IPS-20b (cell line): ENCODE data around the gene ZNF200.

Source experiments
- H3K27ac ChIP-seq: one replicate; pipeline ENCODE4 v1.5.1; 2013; ENCODE audit warnings: low read length
- H3K27me3 ChIP-seq: 2 replicates; pipeline ENCODE4 v1.6.1; 2013; ENCODE audit warnings: mild to moderate bottlenecking, low read length, inconsistent platforms; ENCODE audit not compliant: insufficient read depth
- H3K36me3 ChIP-seq: 2 replicates; pipeline ENCODE4 v1.6.1; 2013; ENCODE audit warnings: low read depth, mild to moderate bottlenecking, inconsistent platforms, low read length, moderate library complexity; ENCODE audit not compliant: insufficient read depth
- H3K4me1 ChIP-seq: 2 replicates; pipeline ENCODE4 v1.6.1; 2013; ENCODE audit warnings: mild to moderate bottlenecking, control low read depth, inconsistent platforms, low read length, moderate library complexity; ENCODE audit not compliant: insufficient read depth
- H3K4me3 ChIP-seq: 2 replicates; pipeline ENCODE4 v1.5.1; 2013; ENCODE audit warnings: mild to moderate bottlenecking, low read length, inconsistent platforms
- H3K9ac ChIP-seq: 2 replicates; pipeline ENCODE4 v1.6.1; 2013; ENCODE audit warnings: low read depth, mild to moderate bottlenecking, inconsistent platforms, low read length, moderate library complexity
- H3K9me3 ChIP-seq: 2 replicates; pipeline ENCODE4 v1.6.1; 2013; ENCODE audit warnings: mild to moderate bottlenecking, low read depth, low read length, inconsistent platforms; ENCODE audit not compliant: insufficient read depth

ZNF200 gene

DNA sequence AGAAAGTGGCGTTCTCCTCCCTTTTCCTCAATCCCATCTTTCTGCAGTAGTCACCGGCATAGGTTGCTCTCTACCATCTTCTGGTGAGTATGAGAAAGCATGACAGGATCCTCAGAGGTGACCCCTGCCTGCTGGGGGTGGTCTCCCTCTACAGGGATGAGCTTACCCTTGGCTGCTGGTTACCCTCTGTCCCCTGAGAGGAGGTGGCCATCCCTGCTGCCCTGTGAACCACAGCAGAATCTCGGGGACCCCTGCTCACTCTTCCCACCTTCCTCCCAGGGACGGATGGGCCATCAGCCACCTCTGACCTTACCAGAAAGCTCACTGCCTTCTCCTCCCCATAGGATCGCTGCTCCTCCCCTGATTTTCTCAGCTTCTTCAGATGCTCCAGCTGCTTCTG is 13.6 kb upstream of the ZNF200 start:
- Histone ChIP-seq H3K27me3 (no peaks in the 10 kb centered on the region), H3K9me3 (peaks cover 24% of the 10 kb centered on the region), H3K4me3 (no peak overlapping the region), H3K9ac (no peak overlapping the region), H3K36me3 (no peaks in the 10 kb centered on the region), H3K4me1 (no peaks in the 10 kb centered on the region), H3K27ac (no peak overlapping the region)

- Histone ChIP-seq H3K4me3 (no peak overlapping the region), H3K36me3 (no peaks in the 10 kb centered on the region), H3K9me3 (peaks cover 24% of the 10 kb centered on the region; the same call in 1 of the 2 replicates), H3K9ac (no peak overlapping the region), H3K27ac (no peak overlapping the region), H3K4me1 (no peaks in the 10 kb centered on the region), H3K27me3 (no peaks in the 10 kb centered on the region)
These were observed 11.9 kb upstream of the ZNF200 start for GRCh38 chr16:3246876-3247275.

- no peaks in the 10 kb centered on the region for H3K27me3 ChIP-seq
These were observed 11.0 kb upstream of the ZNF200 start for GRCh38 chr16:3246002-3246401.

DNA sequence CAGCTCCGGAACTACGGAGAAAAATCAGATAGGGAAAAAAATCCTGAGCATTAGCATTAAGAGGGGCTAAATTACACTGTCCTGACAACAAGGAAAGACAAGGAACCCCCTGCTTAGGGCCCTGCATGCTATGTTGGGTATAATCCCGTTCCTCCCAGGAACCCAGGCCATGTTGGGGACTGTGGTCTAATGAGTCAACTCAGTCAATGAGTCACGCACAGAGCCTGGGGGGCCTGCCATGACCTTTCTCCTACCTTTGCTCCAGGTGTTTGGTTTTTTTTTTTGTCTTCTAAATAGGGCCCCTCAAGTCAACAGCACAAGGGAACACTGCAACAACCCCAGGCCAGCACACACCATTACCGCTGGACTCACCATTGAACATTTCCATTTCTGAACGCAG is 8.9 kb upstream of the ZNF200 start:
- no peaks in the 10 kb centered on the region for H3K4me1 ChIP-seq
- H3K27me3 ChIP-seq, result no peaks in the 10 kb centered on the region
- no peak overlapping the region for H3K27ac ChIP-seq
- no peaks in the 10 kb centered on the region for H3K36me3 ChIP-seq
- peaks cover 32% of the 10 kb centered on the region; the same call in 1 of the 2 replicates for H3K9me3 ChIP-seq
- no peak overlapping the region for H3K4me3 ChIP-seq
- no peak overlapping the region for H3K9ac ChIP-seq

More at GRCh38 chr16:3246002-3246401, 11.0 kb upstream of the ZNF200 start:
- no peak overlapping the region for H3K27ac ChIP-seq
- H3K9ac ChIP-seq, result no peak overlapping the region
- peaks cover 24% of the 10 kb centered on the region; the same call in 1 of the 2 replicates for H3K9me3 ChIP-seq
- no peaks in the 10 kb centered on the region for H3K4me1 ChIP-seq
- no peaks in the 10 kb centered on the region for H3K36me3 ChIP-seq
- H3K4me3 ChIP-seq, result no peak overlapping the region

- no peak overlapping the region for H3K9ac ChIP-seq
- H3K9me3 ChIP-seq, result peaks cover 32% of the 10 kb centered on the region; the same call in 1 of the 2 replicates
- no peaks in the 10 kb centered on the region for H3K4me1 ChIP-seq
- H3K36me3 ChIP-seq, result no peaks in the 10 kb centered on the region
- H3K27ac ChIP-seq, result no peak overlapping the region
- no peaks in the 10 kb centered on the region for H3K27me3 ChIP-seq
- H3K4me3 ChIP-seq, result no peak overlapping the region
These were observed 7.8 kb upstream of the ZNF200 start for GRCh38 chr16:3242709-3243108.

- H3K4me1 ChIP-seq, result no peaks in the 10 kb centered on the region
- H3K27ac ChIP-seq, result no peak overlapping the region
- H3K36me3 ChIP-seq, result no peaks in the 10 kb centered on the region
- no peak overlapping the region for H3K9ac ChIP-seq
- peaks cover 30% of the 10 kb centered on the region; the same call in 1 of the 2 replicates for H3K9me3 ChIP-seq
- H3K4me3 ChIP-seq, result no peak overlapping the region
- H3K27me3 ChIP-seq, result no peaks in the 10 kb centered on the region
These were observed 6.8 kb upstream of the ZNF200 start for GRCh38 chr16:3241761-3242160.

GRCh38 chr16:3235856-3236669 is 1.1 kb upstream of the ZNF200 start:
- Histone ChIP-seq H3K4me3 (no peak overlapping the region), H3K36me3 (peaks cover 17% of the 10 kb centered on the region), H3K27ac (no peak overlapping the region), H3K9me3 (peaks cover 24% of the 10 kb centered on the region), H3K4me1 (no peaks in the 10 kb centered on the region), H3K9ac (no peak overlapping the region), H3K27me3 (no peaks in the 10 kb centered on the region)

GRCh38 chr16:3234543-3234856 is 458 bp downstream of the ZNF200 start:
- Histone ChIP-seq H3K4me3 (peak overlapping the region; percentile 99), H3K9ac (peak overlapping the region; percentile 91), H3K27ac (peak overlapping the region; percentile 56), H3K9me3 (peaks cover 24% of the 10 kb centered on the region), H3K36me3 (peaks cover 31% of the 10 kb centered on the region), H3K27me3 (no peaks in the 10 kb centered on the region), H3K4me1 (no peaks in the 10 kb centered on the region)

DNA sequence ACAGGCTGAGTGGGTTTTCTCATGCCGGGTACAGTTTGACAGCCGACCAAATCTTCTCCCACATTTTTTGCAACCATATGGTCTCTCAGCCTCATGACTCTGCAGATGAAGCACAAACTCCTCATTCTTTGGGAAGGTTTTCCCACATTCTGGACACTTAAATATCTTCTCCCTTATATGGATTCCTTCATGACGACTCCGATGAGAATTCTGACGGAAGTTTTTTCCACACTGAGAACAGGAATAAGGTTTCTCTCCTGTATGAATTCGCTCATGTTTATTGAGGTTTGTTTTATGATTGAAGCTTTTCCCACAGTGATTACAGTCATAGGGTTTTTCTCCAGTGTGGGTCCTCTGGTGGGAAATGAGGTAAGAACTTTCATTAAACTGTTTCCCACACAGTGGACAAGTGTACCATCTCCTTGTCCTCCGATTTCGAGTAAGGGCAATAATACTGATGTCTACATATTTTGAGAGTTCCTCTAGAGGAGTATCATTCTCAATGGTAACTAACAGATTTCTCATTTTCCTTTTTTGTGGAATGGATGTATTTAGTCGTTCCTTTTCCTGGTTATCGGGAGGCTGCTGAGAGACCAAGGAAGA is 10.9 kb downstream of the ZNF200 start:
- Histone ChIP-seq H3K4me3 (peak overlapping the region; percentile 35; the same call in 1 of the 2 replicates), H3K4me1 (no peaks in the 10 kb centered on the region), H3K9ac (no peak overlapping the region), H3K9me3 (peaks cover 80% of the 10 kb centered on the region), H3K36me3 (peaks cover 61% of the 10 kb centered on the region), H3K27me3 (no peaks in the 10 kb centered on the region), H3K27ac (no peak overlapping the region)

DNA sequence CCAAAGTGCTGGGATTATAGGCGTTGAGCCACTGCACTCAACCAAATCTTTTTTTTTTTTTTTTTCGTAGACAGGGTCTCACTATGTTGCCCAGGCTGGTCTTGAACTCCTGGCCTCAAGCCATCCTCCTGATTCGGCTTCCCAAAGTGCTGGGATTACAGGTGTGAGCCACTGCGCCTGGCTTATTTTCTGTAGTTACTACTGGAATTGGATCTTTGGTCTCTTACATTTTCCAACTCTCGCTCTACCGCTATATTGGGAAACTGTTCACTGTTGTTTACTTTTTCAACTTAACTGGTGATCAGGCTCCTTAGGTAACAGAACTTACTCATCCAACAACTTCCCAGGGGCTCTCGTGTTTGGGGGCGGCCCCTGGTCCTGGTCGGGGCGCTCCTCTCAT is 14.1 kb downstream of the ZNF200 start:
- peaks cover 72% of the 10 kb centered on the region for H3K9me3 ChIP-seq
- no peak overlapping the region for H3K4me3 ChIP-seq
- H3K4me1 ChIP-seq, result no peaks in the 10 kb centered on the region
- no peaks in the 10 kb centered on the region for H3K27me3 ChIP-seq
- no peak overlapping the region for H3K9ac ChIP-seq
- H3K27ac ChIP-seq, result no peak overlapping the region
- peaks cover 31% of the 10 kb centered on the region for H3K36me3 ChIP-seq

GRCh38 chr16:3216263-3216640 is 18.7 kb downstream of the ZNF200 start:
- Histone ChIP-seq H3K9me3 (peaks cover 40% of the 10 kb centered on the region), H3K27me3 (no peaks in the 10 kb centered on the region), H3K36me3 (no peaks in the 10 kb centered on the region), H3K4me3 (no peak overlapping the region), H3K4me1 (no peaks in the 10 kb centered on the region), H3K27ac (no peak overlapping the region), H3K9ac (no peak overlapping the region)

DNA sequence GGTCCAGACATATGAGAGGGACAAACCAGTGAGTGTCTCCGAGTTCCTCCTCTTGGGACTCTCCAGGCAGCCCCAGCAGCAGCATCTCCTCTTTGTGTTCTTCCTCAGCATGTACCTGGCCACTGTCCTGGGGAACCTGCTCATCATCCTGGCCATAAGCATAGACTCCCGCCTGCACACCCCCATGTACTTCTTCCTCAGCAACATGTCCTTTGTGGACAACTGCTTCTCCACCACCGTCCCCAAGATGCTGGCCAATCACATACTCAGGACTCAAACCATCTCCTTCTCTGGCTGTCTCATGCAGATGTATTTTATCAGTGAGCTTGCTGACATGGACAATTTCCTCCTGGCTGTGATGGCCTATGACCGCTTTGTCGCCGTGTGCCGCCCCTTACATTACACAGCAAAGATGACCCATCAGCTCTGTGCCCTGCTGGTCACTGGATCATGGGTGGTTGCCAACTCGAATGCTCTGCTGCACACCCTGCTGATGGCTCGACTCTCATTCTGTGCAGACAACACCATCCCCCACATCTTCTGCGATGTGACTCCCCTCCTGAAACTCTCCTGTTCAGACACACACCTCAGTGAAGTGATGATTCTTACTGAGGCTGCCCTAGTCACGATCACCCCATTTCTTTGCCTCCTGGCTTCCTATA is 19.2 kb downstream of the ZNF200 start:
- no peak overlapping the region for H3K9ac ChIP-seq
- no peak overlapping the region for H3K4me3 ChIP-seq
- H3K27ac ChIP-seq, result no peak overlapping the region
- no peaks in the 10 kb centered on the region for H3K4me1 ChIP-seq
- peaks cover 34% of the 10 kb centered on the region for H3K9me3 ChIP-seq
- no peaks in the 10 kb centered on the region for H3K27me3 ChIP-seq
- no peaks in the 10 kb centered on the region for H3K36me3 ChIP-seq
